GM12874 (cell line): ENCODE measurements around the gene TRAF6.

Source experiments
- TF ChIP-seq, protein P1 (sequence below): IDR thresholded peaks from 2 replicates; pipeline ENCODE4 v1.5.1; 2011; ENCODE audit warnings: low read depth, mild to moderate bottlenecking, control low read depth, low read length, moderate library complexity; ENCODE audit not compliant: insufficient read depth

TRAF6 gene

GRCh38 chr11:36507824-36508489 lies 2.1 kb downstream of the TRAF6 start:
- TF ChIP-seq, protein P1, sequence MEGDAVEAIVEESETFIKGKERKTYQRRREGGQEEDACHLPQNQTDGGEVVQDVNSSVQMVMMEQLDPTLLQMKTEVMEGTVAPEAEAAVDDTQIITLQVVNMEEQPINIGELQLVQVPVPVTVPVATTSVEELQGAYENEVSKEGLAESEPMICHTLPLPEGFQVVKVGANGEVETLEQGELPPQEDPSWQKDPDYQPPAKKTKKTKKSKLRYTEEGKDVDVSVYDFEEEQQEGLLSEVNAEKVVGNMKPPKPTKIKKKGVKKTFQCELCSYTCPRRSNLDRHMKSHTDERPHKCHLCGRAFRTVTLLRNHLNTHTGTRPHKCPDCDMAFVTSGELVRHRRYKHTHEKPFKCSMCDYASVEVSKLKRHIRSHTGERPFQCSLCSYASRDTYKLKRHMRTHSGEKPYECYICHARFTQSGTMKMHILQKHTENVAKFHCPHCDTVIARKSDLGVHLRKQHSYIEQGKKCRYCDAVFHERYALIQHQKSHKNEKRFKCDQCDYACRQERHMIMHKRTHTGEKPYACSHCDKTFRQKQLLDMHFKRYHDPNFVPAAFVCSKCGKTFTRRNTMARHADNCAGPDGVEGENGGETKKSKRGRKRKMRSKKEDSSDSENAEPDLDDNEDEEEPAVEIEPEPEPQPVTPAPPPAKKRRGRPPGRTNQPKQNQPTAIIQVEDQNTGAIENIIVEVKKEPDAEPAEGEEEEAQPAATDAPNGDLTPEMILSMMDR, result no peak

DNA sequence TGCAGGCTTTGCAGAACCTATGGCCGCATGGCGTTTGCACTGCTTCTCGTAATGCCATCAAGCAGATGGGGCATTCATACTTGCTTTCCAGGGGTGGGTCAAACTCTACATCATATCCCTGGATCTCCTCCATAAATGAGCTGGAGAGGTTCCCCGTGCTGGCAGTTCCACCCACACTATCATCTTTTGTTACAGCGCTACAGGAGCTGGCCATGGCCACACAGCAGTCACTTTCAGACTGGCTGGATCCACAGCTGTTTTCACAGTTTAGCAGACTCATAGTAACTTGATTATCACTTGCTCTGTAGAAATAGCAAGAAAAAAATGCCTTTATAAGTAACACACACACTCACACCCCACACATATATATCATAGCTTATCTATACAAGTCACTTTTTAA lies 8.8 kb downstream of the TRAF6 start:
- TF ChIP-seq, protein P1, result no peak

- TF ChIP-seq, protein P1, result no peak
Observed at GRCh38 chr11:36500315-36500721, 9.8 kb downstream of the TRAF6 start.

- TF ChIP-seq, protein P1, result no peak
Observed at GRCh38 chr11:36499315-36499714, 10.8 kb downstream of the TRAF6 start.

DNA sequence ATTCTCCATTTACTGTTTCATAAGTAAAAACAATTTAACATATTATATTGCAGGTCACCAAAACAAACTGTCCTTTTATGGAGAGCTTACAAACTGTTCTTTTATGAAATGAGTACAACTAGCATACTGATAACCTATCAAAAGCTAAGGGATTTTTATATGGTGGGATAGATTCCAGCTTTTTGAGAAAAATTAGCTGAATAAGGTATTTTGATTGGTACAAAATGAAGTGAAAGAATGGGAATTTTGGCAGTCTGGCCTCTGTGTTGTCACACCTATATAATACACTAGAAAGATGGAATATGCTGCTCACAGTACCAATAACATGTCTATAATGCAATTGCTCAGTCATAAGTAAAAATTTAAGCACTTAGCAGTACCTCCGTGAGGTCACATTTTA lies 11.4 kb downstream of the TRAF6 start:
- TF ChIP-seq, protein P1, result no peak

GRCh38 chr11:36493332-36493731 lies 16.7 kb downstream of the TRAF6 start:
- TF ChIP-seq, protein P1, result no peak

DNA sequence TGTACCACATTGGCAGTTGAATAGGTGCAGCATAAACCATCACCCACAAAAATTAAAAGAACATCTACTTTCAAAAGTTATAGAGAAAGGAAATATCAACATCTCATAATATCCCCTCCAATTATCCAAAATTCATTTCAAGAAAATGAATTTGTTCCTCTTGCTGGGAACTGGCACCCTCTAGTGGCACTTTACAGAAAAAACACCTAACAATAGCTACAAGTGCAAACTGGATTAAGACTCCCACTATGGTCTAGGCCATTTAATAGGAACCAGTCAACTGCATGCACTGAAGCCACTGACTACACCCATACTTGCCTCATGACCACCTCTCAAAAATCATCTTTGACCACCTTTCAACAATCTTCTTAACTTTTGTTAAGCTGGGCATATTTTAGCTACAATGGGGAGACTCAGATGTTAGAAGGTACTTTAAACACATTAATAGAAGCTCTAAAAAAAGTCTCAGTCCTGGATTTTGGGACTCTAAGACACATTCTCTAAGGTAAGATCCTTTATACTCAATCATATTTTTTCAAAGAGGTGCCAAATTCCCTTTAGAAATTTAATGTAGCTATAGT lies 17.3 kb downstream of the TRAF6 start:
- TF ChIP-seq, protein P1, result peak; percentile 63
